Neural progenitor cell (in vitro differentiated cells): Measurements from ENCODE around the gene PTCD3. TPM values are rescaled to one million over a fixed set of nuclear protein-coding genes. Genes with fewer than 3 reads are reported as not detected.

ENCODE experiments used
- DNase-seq: peaks from one replicate; pipeline ENCODE4 v3.0.0-alpha.2; 2016; ENCODE audit warnings: low spot score
- H2AFZ ChIP-seq: fragments of 200-600 bp; sonication (generic); replicated peaks from 2 replicates; pipeline ENCODE4 v1.6.1; 2016; ENCODE audit warnings: antibody characterized with exemption
- H3F3A ChIP-seq: fragments of 200-600 bp; sonication (generic); 2 replicates; pipeline ENCODE4 v1.6.1; 2016; ENCODE audit warnings: antibody characterized with exemption, low read depth
- H3K27ac ChIP-seq: fragments of 200-600 bp; sonication (generic); 2 replicates; pipeline ENCODE4 v1.5.1; 2016; ENCODE audit warnings: mild to moderate bottlenecking
- H3K27me3 ChIP-seq: fragments of 200-600 bp; sonication (generic); 2 replicates; pipeline ENCODE4 v1.6.1; 2016; ENCODE audit warnings: mild to moderate bottlenecking, moderate library complexity
- H3K36me3 ChIP-seq: fragments of 200-600 bp; sonication (generic); 2 replicates; pipeline ENCODE4 v1.5.1; 2016
- H3K4me1 ChIP-seq: fragments of 200-600 bp; sonication (generic); 2 replicates; pipeline ENCODE4 v1.6.1; 2016; ENCODE audit warnings: mixed run types
- H3K4me2 ChIP-seq: fragments of 200-600 bp; sonication (generic); 2 replicates; pipeline ENCODE4 v1.6.1; 2016
- H3K4me3 ChIP-seq: fragments of 200-600 bp; sonication (generic); 2 replicates; pipeline ENCODE4 v1.5.1; 2016
- H3K79me2 ChIP-seq: fragments of 200-600 bp; sonication (generic); 2 replicates; pipeline ENCODE4 v1.6.1; 2016; ENCODE audit warnings: low read depth
- H3K9ac ChIP-seq: fragments of 200-600 bp; sonication (generic); 2 replicates; pipeline ENCODE4 v1.6.1; 2016
- H3K9me3 ChIP-seq: fragments of 200-600 bp; sonication (generic); 2 replicates; pipeline ENCODE4 v1.5.1; 2016; ENCODE audit warnings: low read depth
- H4K20me1 ChIP-seq: fragments of 200-600 bp; sonication (generic); 2 replicates; pipeline ENCODE4 v1.6.1; 2016; ENCODE audit warnings: low read depth
- H3K27ac Mint-ChIP-seq: 3 replicates; pipeline ENCODE4 v1.8.0; 2021; ENCODE audit warnings: mixed read lengths
- H3K27me3 Mint-ChIP-seq: 2 replicates; pipeline ENCODE4 v1.8.0; 2022; ENCODE audit warnings: low read depth, mild to moderate bottlenecking, inconsistent platforms, moderate library complexity, mixed read lengths; ENCODE audit not compliant: insufficient read depth
- H3K36me3 Mint-ChIP-seq: 3 replicates; pipeline ENCODE4 v1.8.0; 2021; ENCODE audit warnings: mixed read lengths
- H3K4me1 Mint-ChIP-seq: 3 replicates; pipeline ENCODE4 v1.8.0; 2021; ENCODE audit warnings: mixed read lengths
- H3K4me3 Mint-ChIP-seq: 3 replicates; pipeline ENCODE4 v1.8.0; 2021; ENCODE audit warnings: mild to moderate bottlenecking, moderate library complexity, mixed read lengths
- H3K9me3 Mint-ChIP-seq: 3 replicates; pipeline ENCODE4 v1.8.0; 2020; ENCODE audit warnings: mixed read lengths
- CTCF ChIP-seq: fragments of 200-600 bp; sonication (generic); IDR thresholded peaks from 2 replicates; pipeline ENCODE4 v1.5.1; 2017; ENCODE audit warnings: antibody characterized with exemption, mild to moderate bottlenecking
- EZH2 ChIP-seq: fragments of 200-600 bp; sonication (generic); IDR thresholded peaks from 2 replicates; pipeline ENCODE4 v1.6.1; 2017; ENCODE audit warnings: antibody characterized with exemption, mild to moderate bottlenecking, moderate library complexity
- EZH2phosphoT487 ChIP-seq: fragments of 200-600 bp; sonication (generic); IDR thresholded peaks from 2 replicates; pipeline ENCODE4 v1.6.1; 2017; ENCODE audit warnings: antibody characterized with exemption
- total RNA-seq: library from RNA; depleted of rRNA; stranded (reverse); fragments of >200 nt; gene quantifications from 2 replicates; pipeline ENCODE4 v1.2.3, GENCODE V29; 2015; ENCODE audit warnings: low replicate concordance

Gene PTCD3
- total RNA-seq, 1 donor from 2014 or later: 269 TPM

GRCh38 chr2:86157009-86157556 is 51.0 kb downstream of the PTCD3 start:
- no peaks in the 10 kb centered on the region for H3K9me3 Mint-ChIP-seq
- Histone ChIP-seq H2AFZ (no peak overlapping the region), H3K4me2 (no peak overlapping the region), H4K20me1 (no peaks in the 10 kb centered on the region), H3K9me3 (no peaks in the 10 kb centered on the region), H3F3A (no peaks in the 10 kb centered on the region), H3K9ac (no peak overlapping the region), H3K4me1 (no peaks in the 10 kb centered on the region), H3K79me2 (no peaks in the 10 kb centered on the region), H3K4me3 (no peak overlapping the region), H3K27ac (no peak overlapping the region), H3K36me3 (no peaks in the 10 kb centered on the region), H3K27me3 (no peaks in the 10 kb centered on the region)
- no peak for DNase-seq
- no peak overlapping the region for H3K4me3 Mint-ChIP-seq
- TF ChIP-seq EZH2 (no peak), EZH2phosphoT487 (no peak), CTCF (no peak)
- no peaks in the 10 kb centered on the region for H3K4me1 Mint-ChIP-seq
- no peaks in the 10 kb centered on the region for H3K27me3 Mint-ChIP-seq
- peaks cover 12% of the 10 kb centered on the region for H3K36me3 Mint-ChIP-seq
- no peak overlapping the region for H3K27ac Mint-ChIP-seq

- TF ChIP-seq EZH2 (no peak), CTCF (no peak), EZH2phosphoT487 (no peak)
- no peak overlapping the region for H2AFZ ChIP-seq
- Mint-ChIP-seq H3K27me3 (no peaks in the 10 kb centered on the region), H3K4me3 (no peak overlapping the region), H3K36me3 (peaks cover 14% of the 10 kb centered on the region), H3K9me3 (no peaks in the 10 kb centered on the region), H3K4me1 (no peaks in the 10 kb centered on the region), H3K27ac (no peak overlapping the region)
- no peaks in the 10 kb centered on the region for H3K36me3 ChIP-seq
- no peak overlapping the region for H3K9ac ChIP-seq
- no peaks in the 10 kb centered on the region for H3F3A ChIP-seq
- no peaks in the 10 kb centered on the region for H3K79me2 ChIP-seq
- no peak overlapping the region for H3K4me3 ChIP-seq
- H3K27me3 ChIP-seq: no peaks in the 10 kb centered on the region
- DNase-seq: no peak
- no peak overlapping the region for H3K4me2 ChIP-seq
- H3K4me1 ChIP-seq: no peaks in the 10 kb centered on the region
- H3K27ac ChIP-seq: no peak overlapping the region
- no peaks in the 10 kb centered on the region for H4K20me1 ChIP-seq
- no peaks in the 10 kb centered on the region for H3K9me3 ChIP-seq
These were observed 52.3 kb downstream of the PTCD3 start for GRCh38 chr2:86158286-86158685.

GRCh38 chr2:86160156-86160952 is 54.3 kb downstream of the PTCD3 start:
- TF ChIP-seq EZH2 (no peak), CTCF (no peak), EZH2phosphoT487 (no peak)
- H3K4me1 Mint-ChIP-seq: no peaks in the 10 kb centered on the region
- no peaks in the 10 kb centered on the region for H4K20me1 ChIP-seq
- H3K9ac ChIP-seq: no peak overlapping the region
- H3K27ac ChIP-seq: no peak overlapping the region
- H3K27me3 Mint-ChIP-seq: no peaks in the 10 kb centered on the region
- H3K4me3 ChIP-seq: no peak overlapping the region
- H3K36me3 ChIP-seq: peaks cover 6% of the 10 kb centered on the region
- no peaks in the 10 kb centered on the region for H3K79me2 ChIP-seq
- H3K27ac Mint-ChIP-seq: no peak overlapping the region
- no peaks in the 10 kb centered on the region for H3F3A ChIP-seq
- H3K36me3 Mint-ChIP-seq: peaks cover 17% of the 10 kb centered on the region
- H3K27me3 ChIP-seq: no peaks in the 10 kb centered on the region
- H3K4me3 Mint-ChIP-seq: no peak overlapping the region
- H3K4me2 ChIP-seq: no peak overlapping the region
- H3K4me1 ChIP-seq: no peaks in the 10 kb centered on the region
- no peak overlapping the region for H2AFZ ChIP-seq
- no peaks in the 10 kb centered on the region for H3K9me3 ChIP-seq
- no peak for DNase-seq
- no peaks in the 10 kb centered on the region for H3K9me3 Mint-ChIP-seq
